GM18873 (cell line): ENCODE measurements around the gene CHTF18.
A peak's percentile ranks its signal among the peaks of the same experiment; 100 is the strongest.
"Not testable (repeated sequence)": the region's sequence is repeated elsewhere in the genome, so short reads cannot be mapped to it uniquely, and the experiment has no call there.

Experiments
- ATAC-seq: cut with Tn5 transposase; IDR thresholded peaks from one replicate; pipeline ENCODE4 v1.9.1; 2021; ENCODE audit warnings: mild to moderate bottlenecking, moderate library complexity, moderate number of reproducible peaks; ENCODE audit not compliant: unreplicated experiment, low FRiP score

Gene CHTF18

GRCh38 chr16:802914-803753, 14.7 kb downstream of the CHTF18 start:
- ATAC-seq = no peak

- no peak for ATAC-seq
These were observed 15.3 kb downstream of the CHTF18 start for GRCh38 chr16:803754-804080.

GRCh38 chr16:804193-805048, 16.0 kb downstream of the CHTF18 start:
- no peak for ATAC-seq

GRCh38 chr16:805474-805873, 17.1 kb downstream of the CHTF18 start:
- no peak for ATAC-seq

- peak; percentile 66 for ATAC-seq
These were observed 19.1 kb downstream of the CHTF18 start for GRCh38 chr16:807347-808084.

- no peak for ATAC-seq
These were observed 19.6 kb downstream of the CHTF18 start for GRCh38 chr16:808085-808386.

- ATAC-seq = no peak
These were observed 24.9 kb downstream of the CHTF18 start for GRCh38 chr16:813204-813915.

GRCh38 chr16:813916-814412, 25.5 kb downstream of the CHTF18 start:
- ATAC-seq = no peak

GRCh38 chr16:814974-815373, 26.6 kb downstream of the CHTF18 start:
- ATAC-seq = no peak

GRCh38 chr16:815861-816260, 27.4 kb downstream of the CHTF18 start:
- ATAC-seq = no peak

GRCh38 chr16:817001-817906, 28.8 kb downstream of the CHTF18 start:
- ATAC-seq = no peak

GRCh38 chr16:818132-818531, 29.7 kb downstream of the CHTF18 start:
- no peak for ATAC-seq

- no peak for ATAC-seq
These were observed 30.2 kb downstream of the CHTF18 start for GRCh38 chr16:818592-818991.

GRCh38 chr16:819336-820043, 31.1 kb downstream of the CHTF18 start:
- no peak for ATAC-seq

GRCh38 chr16:820044-820408, 31.6 kb downstream of the CHTF18 start:
- not testable (repeated sequence) for ATAC-seq

GRCh38 chr16:820748-821147, 32.3 kb downstream of the CHTF18 start:
- ATAC-seq = no peak

- no peak for ATAC-seq
These were observed 33.3 kb downstream of the CHTF18 start for GRCh38 chr16:821751-822150.

GRCh38 chr16:822174-822908, 33.9 kb downstream of the CHTF18 start:
- ATAC-seq = no peak
